Fibroblast of skin of back (primary cell): Measurements from ENCODE around the gene LPGAT1.

Experiments used
- DNase-seq: peaks from one replicate; pipeline ENCODE4 v3.0.0-alpha.2; 2013

LPGAT1 gene

DNA sequence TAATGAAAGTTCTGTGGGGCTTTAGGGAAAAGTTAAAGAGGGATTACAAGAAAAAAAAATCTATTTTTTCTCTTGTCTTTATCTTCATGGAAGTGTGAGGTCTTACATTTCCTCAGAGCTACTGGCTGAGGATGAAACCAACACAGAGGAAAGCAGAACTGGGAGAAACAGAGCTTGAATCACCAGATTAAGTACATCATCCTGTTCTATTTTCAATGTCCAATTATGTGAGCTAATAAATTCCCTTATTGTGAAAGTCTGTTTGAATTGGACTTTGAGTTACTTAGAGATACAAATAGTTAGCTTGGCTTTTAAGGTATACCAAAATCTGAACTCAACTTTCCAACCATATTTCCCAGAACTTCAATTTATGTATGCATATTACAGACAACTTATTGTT lies 69.2 kb downstream of the LPGAT1 start:
- no peak for DNase-seq

DNA sequence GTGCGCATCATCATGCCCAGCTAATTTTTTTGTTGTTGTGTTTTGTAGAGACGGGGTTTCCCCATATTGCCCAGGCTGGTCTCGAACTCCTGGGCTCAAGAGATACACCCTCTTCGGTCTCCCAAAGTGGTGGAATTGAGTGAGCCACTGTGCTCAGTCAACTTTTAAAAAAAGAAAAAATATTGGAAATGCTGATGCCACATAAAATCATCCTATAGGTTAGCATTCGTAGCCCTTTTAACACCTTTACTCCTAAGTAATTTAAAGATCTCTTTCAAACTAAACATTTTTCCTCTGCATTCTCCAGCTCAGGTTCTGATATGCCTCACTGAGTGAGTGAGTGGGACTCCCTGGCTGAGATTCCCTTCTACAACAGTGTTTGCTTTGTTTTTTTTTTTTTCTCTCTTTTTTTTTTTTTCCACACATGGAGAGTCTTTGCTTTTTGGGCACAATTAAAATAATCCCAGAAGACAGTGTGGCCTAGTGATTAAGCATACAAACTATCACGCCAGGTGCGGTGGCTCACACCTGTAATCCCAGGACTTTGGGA lies 74.0 kb downstream of the LPGAT1 start:
- DNase-seq = no peak

DNA sequence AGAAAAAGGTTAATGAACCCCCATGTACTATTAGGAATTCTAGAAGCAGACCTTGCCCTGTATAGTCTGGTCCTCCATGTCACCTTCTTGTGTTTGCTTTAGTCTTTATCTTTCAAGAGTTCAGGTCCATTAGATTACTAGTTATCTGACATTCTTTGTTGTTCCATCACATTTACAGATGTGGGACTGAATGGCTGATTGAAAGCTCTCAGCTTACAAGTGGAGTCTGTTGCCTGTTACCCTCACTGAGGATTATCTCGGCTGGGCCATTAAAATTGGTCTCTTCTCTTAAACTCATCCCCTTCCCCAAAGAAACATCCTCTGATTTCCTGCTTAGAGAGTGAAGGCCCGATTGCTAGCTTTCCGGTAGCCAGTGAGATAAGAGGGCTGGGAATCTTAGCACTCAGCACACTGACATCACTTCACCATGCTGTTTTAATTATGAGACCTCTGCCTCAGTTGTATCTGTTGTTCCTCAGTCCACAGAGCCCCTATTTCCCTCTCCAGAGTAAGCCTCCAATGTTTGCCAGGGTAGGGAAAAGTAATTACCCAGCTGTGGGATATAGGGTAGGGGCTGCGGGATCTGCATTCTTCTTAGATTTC lies 76.8 kb downstream of the LPGAT1 start:
- DNase-seq = no peak

DNA sequence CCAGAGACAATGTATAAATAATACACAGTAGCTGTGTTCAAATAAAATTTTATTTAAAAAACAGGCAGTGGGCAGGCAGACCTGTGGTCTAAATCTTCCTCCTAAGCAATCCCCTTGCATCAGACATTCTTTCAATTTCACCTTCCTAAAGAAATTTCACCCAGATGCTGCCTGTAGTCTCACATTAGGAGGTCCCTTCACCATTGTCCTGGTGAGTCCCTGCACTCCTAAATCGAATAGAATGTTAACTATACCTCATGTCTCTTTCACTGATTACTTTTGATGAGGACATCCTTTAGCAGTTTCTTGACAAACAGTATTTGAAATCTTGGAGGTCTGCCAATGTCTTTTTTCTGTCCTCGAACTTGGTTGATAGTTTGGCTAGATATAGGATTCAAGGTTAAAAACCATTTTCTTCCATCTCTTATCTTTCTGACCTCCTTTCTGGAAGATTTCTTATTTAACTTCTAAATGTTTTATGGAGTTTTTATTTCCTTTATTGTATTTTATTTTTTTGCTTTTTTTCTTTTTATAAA lies 77.5 kb downstream of the LPGAT1 start:
- no peak for DNase-seq

DNA sequence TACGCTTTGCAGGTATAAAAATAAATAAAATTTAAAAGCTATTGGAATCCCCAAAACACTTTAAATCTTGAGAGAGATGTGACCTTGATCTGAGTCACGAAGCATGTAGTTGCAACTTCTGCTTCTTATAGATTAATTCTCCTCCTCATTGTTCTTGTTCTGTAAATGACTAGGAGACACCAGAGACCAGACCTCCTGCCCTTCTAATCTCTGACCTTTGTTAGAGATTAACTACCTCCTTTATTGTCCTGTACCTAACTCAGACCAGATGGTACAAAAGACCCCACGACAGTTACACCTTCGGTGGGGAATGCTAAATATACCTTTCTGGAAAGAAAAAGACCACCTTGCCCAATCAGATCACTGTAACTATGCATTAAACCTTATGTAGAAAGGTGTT lies 78.2 kb downstream of the LPGAT1 start:
- no peak for DNase-seq

DNA sequence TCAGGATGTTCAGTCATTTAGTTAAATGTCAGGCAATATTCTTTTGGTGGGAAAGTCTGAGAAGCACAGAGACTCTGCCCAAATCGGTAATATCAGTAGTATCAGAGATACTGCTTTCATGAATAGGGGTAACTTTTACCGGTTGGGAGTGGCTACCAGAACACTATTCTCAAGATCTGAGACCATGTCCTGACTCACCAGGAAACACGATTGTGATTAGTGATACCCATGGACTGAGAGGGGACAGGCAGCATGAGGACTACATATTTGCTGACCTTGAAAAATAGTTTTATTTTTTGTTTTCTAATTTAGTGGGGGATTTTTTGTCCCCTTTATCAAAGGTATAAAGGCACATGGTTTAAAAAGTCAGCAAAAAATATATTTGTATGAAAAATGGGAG lies 79.1 kb downstream of the LPGAT1 start:
- no peak for DNase-seq

DNA sequence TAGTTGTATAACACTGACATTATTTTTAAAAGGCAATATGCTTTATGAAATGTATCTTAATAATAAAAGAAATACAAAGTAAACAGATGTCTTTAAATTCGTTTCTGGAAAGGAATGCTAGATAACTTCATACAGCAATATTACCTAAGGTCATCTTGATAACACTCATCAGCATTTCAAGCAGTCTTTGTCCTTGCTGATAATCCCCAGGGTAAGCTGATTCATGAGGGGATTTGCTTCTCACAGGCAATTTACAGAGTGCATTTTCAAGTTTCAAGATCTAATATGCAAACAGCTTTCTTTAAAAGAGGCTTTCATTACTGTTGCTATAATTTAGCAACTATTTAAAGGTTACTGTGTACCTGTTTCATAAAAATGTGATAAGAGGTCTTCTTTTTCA lies 80.0 kb downstream of the LPGAT1 start:
- DNase-seq = no peak

DNA sequence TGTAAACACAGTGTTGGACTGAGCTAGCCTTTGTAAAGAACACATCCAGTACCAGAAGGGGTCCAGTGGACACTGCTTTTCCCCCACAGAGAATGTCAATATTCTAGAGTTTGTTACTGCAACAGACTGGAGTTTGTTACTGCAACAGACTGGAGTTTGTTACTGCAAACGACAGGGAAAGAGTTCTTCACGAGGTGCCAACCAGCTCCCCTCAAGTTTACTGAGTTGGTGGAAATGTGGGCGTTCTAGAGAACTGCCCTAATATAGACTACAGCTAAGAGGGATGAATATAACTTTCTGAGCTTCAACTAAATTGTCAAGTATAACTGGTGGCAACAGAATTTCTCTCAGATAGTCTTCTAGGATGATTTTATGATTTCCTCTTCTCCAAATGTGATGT lies 81.3 kb downstream of the LPGAT1 start:
- no peak for DNase-seq

DNA sequence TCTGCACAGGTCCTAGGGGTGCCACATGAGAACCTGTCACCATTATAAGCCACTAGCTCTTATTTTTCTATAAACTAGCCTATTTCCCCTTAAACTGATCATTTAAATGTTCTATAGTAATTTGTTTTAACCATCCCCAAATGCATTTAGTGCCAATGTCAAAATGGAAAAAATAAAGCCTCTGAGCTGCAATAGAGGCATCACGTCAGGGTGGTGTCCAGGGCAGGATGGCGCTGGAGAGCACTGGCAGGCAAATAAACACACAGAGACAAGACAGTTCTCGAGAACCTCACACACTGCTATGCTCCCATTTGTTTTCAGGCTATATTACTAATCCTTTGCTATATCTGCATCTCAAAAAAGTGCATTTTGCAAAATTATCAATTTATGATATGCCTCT lies 81.8 kb downstream of the LPGAT1 start:
- DNase-seq = no peak

DNA sequence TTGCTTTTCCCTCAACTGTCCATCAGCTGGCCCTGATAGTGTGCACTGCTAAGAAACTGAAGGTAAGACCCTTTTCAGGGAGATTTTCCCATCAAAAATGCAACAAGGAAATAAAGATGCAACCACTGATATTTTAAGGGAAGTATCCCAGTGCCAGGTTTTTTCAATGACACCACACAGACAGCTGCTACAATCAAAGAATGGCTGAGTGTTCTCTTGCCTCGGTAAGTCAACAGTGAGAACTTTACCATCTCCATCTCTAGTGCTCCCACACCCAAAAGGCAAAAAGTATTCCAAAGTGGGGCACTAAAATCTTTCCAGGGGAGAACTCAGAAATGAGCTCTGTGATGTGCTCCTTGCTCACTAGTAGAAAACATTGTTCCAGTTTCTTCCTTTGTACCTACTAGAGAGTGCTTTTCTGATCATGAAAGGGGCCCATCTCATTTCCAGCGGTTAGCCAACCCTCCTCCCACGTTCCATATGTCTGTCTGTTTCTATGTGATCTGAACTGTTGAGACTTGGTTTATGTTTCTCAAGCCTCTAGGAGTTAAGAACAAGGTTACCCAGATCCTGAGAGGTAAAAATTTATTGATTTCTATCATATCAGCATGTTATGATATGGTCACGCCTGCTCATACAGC lies 87.6 kb downstream of the LPGAT1 start:
- DNase-seq = no peak

DNA sequence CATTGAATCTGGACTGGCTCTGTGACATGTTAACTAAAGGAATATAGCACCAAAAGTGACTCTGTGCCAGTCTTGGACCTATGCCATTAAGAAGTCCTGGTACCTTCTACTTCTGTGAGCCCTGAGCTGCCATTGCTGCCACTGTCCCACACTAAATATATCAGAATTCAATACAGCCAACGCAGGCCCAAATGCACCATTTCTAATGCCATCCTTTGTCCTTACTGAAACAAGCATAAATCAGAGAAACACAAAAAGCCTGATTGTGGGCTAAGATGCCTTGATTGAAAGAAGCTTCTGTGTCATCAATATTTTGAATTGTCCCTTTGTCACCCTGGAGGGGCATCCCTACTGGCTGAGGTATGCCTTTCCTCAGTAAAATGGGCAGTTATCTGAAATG lies 88.3 kb downstream of the LPGAT1 start:
- DNase-seq = no peak

DNA sequence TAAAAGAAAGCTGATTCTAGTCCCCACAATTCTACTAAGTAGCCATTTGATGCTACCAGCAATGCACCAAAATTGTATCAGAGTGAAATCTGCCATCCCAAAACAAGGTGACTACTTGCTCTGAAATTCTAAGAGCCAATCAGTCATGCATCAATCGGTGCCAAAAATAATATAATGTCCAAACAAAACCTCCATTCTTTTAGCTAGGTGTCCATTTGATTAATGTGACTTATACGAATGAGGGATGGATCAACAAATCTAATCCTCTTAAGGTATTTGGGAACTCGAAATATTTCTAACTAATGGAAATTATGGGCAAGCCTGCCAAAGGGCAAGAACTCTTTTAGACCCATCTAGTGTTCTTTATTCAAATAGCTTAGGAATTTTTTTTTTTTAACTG lies 88.8 kb downstream of the LPGAT1 start:
- peak; percentile 31 for DNase-seq

DNA sequence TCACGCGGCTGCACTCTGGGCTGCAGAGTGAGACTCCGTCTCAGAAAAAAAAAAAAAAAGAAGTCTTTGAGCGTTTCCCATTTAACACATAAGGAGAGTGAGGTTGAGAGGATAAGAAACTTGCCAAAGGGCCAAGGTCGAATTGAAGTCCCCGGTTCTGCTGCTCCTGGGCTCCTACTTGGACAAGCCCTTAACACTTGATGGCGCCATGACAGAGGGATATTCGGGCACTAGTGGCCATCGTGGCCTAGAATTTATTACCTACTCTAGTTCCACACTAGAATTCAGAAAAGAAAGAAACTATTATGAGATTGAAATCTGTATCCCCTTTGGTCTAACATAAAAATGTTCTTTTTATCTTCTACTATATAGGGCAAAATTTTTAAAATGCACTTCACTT lies 89.4 kb downstream of the LPGAT1 start:
- DNase-seq = no peak

DNA sequence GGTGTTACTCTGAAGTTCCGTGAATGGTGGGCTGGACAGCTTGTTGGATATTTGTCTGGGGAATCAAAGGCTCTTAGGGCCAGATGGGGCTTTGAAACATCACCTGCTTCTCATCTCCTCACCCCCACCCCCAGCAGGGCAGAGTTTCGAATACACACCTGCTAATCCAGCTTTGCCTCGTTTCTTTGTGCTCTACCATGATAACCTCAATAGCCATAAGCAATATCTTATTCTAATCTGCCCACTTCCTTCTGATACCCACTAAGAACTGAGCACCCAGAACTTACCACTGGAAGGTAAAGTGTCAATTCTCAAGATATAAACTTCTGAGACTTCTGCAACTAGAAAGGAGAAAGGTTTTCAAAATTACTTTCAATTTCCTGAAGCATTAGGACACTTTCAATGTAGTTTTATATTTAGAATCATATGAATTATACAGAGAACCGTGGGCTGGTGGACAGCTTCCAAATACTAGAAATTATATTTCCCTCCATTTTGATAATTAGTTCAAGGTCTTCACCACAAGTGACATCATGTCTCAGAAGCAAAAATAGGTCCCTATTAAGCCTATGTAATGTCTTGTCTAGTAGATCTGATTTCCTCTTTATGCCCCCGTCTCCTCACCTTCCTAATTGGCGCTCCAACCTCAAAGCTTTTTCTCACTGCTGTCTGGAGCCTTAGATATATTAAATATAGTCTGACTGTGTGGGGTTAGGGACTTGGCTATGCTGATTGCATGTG lies 90.7 kb downstream of the LPGAT1 start:
- DNase-seq = no peak

DNA sequence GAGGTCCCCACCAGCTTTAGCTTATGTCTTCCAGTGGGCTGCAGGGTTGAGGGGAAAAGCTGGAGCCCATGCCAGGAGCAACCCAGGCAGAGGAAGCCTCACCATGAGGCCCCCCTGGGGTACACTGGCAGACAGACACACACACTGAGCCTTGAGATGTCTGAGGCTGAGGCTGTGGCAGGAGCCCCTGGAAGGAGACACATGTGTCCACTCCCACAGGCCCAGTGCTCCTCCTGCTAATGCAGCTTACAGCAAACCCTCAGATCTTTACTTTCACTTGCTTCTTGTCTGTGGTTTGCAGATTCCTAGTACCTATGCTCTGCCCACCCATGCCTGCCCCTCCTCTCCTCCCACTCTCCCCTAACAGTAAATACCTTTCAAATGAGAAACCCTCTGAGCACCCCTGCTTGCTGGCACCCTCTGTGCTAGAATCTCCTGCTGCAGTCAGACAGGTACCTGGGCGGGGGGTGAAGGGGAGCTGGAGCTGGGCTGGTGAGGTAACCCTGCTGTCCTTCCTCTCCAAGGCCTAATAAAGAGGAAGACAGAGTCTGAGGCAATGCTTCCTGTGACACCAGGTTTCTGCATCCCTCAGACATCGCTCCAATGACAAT lies 91.8 kb downstream of the LPGAT1 start:
- no peak for DNase-seq

DNA sequence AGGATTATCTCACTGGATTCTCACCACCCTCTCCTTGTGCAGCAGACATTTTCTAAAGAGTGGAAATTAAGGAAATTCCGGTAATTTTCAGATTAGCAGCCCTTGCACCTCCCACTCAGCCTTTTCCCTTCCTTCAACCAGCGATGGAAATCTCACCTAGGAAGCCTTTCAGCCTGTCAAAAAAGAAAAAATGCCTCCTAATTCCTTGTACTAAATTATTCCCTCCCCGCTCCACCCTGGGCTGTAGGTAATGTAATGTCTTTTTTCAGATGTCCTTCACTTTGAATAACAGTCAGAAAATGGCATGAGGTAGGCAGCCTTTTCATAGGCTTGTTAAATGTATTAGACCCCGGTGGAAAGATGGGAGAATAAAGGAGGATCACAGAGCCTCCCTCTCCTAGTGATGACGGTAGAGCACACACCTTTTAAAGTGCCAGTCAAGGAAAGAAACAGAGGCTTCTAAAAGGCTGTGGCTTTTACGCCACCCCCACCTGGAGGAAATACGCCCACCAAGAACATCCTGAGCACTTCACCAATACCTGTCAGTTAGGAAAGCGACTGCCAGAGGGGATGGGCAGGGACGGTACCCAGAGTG lies 92.4 kb downstream of the LPGAT1 start:
- no peak for DNase-seq

DNA sequence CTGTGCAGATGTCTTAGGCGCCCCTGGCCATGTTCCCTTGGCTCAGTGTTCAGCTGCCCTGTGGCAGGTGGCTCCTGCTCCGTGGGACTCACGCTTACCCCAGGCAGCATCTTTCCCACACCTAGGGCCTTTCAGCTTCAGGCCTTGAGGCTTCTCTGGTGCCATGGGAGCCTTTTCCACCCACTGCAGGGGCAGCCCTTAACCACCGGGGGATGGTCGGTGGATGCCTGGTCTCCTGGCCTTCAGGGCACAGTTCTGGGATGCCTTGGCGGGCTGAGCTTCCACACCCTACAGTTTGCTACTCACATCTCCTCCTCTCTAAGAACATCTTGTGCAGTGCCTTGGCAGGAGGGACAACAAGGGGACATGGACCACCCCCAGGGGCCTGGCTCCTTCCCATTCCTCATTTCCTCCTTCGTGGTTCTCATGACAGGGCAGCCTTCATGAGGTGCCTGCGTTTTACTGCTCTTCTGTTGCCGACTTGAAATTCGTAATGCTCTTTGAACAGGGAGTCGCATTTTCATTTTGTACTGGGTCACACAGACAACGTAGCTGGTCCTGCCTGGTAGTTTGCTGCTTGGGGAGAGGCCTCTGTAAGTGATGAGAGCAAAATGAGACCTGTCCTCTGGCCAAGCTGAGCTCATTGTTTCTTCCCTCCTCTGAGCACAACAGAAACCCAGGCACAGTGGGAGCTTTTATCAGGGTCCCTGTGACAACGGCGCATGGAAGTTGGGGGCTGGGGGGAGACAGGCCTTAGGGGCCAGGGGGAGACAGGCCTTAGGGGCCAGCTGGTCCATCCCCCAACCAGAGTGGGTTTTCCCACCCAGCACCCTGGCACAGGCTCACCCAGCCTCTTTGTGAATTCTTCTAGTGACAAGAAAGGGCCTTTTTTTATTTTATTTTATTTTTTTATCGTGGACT lies 93.2 kb downstream of the LPGAT1 start:
- DNase-seq = no peak

DNA sequence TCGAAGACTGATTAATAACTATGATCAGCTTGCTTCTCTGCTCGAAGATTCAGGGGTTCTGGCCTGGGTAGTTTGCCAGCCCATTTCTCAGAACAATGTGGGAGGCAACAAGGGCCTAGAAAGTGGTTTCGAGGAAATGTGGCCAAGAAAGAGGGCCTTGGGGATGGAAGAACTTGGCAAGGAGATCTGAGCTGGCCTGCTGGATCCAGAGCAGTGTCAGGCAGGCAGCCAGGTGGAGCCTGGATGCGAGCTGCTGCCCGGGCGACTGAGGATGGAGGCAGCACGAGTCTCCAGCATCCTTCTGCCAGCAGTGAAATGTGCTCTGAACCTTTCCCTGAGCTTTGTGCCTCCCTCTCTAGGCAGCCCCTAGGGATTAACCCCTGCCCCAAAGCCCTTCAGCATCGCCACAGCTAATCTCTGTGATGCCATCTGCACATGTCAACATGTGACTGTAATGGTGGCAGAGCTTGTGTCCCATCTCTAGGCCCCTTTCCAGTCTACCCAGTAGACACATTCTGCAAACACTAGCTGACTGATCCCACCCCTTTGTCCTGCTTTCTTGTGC lies 94.1 kb downstream of the LPGAT1 start:
- DNase-seq = no peak

DNA sequence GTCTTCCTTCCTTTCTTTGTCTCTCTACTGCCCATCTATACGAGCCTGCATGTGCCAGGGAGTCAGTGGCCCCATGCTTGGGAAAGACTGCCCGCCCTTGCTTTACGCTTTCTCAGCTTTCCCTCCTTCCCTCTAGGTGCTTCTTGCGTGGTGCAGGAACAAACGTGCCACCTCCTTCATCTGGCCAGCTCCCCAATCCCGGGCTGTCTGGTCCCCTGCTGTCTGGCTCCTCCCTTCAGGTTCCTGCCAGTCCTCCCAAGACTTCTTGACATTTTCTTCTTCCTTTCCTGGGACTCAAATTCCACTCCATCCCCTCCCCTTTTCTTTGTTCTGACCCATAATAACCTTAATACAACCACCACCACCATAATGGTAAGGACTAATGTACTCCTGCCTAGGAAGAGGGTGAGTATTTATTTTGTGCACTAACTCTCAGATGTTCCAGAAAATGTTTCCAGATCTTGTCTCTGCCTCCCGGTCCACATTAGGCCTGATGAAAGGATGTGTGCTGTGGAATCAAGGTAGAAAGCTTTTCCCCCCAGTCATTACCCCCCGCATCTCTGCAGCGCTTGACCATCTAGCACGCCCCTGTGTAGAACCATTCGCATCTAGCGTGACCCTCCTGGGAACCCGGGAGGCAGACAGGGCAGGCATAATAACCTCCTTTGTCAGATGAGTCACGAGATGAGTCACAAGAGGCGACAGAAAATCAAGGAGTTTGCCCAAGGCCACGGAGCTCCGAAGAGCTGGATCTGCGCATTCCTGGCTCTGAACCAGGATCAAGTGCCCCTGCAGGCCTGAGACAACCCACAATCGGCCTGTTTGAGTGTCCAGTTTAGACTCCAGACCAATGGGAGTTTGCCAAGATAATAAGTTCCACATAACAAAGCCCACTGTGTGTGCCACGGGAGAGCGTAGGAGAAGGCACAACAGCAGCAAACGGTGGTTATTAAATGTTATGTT lies 95.1 kb downstream of the LPGAT1 start:
- peak; percentile 95 for DNase-seq

DNA sequence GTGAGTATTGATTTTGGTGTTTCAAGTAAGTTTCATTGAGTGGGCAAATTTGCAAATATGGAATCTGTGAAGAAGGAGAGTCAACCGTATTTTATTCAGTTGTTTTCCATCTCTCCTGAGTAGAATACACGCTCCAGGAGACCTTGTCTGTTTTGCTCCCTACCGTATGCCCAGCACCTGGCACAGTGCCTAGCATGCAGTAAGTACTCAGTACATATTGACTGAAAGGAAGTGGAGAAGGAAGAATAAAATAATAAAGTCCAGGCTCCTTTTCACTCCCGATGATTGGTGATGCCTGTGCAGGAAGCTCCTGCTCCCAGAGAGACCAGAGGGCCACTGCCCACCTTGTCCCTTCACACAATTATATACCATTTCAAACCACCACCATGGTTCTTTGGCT lies 95.8 kb downstream of the LPGAT1 start:
- DNase-seq = no peak
